Psoas muscle (tissue), 8 donors: ENCODE results near the gene PRAMEF1. TPM values are rescaled to one million over a fixed set of nuclear protein-coding genes. Genes with fewer than 3 reads are reported as not detected.
A peak's percentile ranks its signal among the peaks of the same experiment; 100 is the strongest.
"Not testable (repeated sequence)": the region's sequence is repeated elsewhere in the genome, so short reads cannot be mapped to it uniquely, and the experiment has no call there.

Experiments used
- ATAC-seq, 4 donors: fragments of 200-7000 bp; cut with Tn5 transposase; one replicate each; pipeline ENCODE4 v1.9.1; 2020; ENCODE audit warnings: moderate library complexity in 3 of 4, mild to moderate bottlenecking in 2 of 4
- DNase-seq, 2 donors: peaks; one replicate each; pipeline ENCODE4 v3.0.0-alpha.2; 2020
- H3K27ac ChIP-seq: fragments of 200-600 bp; one replicate; pipeline ENCODE4 v1.8.0; 2022
- H3K27me3 ChIP-seq, 3 donors: fragments of 200-600 bp in 1 of 3; one replicate each; pipeline versions ENCODE4 v1.6.1 to v1.8.0; 2013 to 2022; ENCODE audit warnings: low read length in 2 of 3, mild to moderate bottlenecking in 2 of 3, moderate library complexity in 1 of 3; ENCODE audit not compliant: insufficient read depth in 3 of 3
- H3K36me3 ChIP-seq, 2 donors: fragments of 200-600 bp in 1 of 2; one replicate each; pipeline versions ENCODE4 v1.6.1 to v1.8.0; 2013 to 2022; ENCODE audit warnings: low read depth in 1 of 2, mild to moderate bottlenecking in 1 of 2, moderate library complexity in 1 of 2; ENCODE audit not compliant: insufficient read depth in 1 of 2
- H3K4me1 ChIP-seq: fragments of 200-600 bp; one replicate; pipeline ENCODE4 v1.8.0; 2022
- H3K4me3 ChIP-seq: fragments of 200-600 bp; one replicate; pipeline ENCODE4 v1.8.0; 2022; ENCODE audit warnings: mild to moderate bottlenecking
- H3K9me3 ChIP-seq: fragments of 200-600 bp; one replicate; pipeline ENCODE4 v1.8.0; 2022
- whole genome bisulfite sequencing, 3 donors: extraction: QIAGEN DNeasy Blood & Tissue Kit; methylation state at CpG; one replicate each; pipeline versions ENCODE4 v1.1.6 to v1.1.7; 2013; 5-methylcytosine and 5-hydroxymethylcytosine counted together
- intact Hi-C, 2 donors: fragments of 100-400 bp; cut with DNase I; formaldehyde crosslinking; loops; one replicate each; pipeline versions ENCODE4 v1.11.0 to v1.14.2; 2022
- long read RNA-seq, 2 donors: library from polyadenylated mRNA; unstranded; transcript quantifications; one replicate each; pipeline ENCODE4 v2.0.0, GENCODE V29; 2021
- polyA plus RNA-seq, 3 donors: library from polyadenylated mRNA; stranded (reverse); fragments of 200-250 nt; gene quantifications; one replicate each; pipeline ENCODE4 v1.2.3, GENCODE V29; 2013
- total RNA-seq, 4 donors: library from RNA; stranded (reverse); fragmentation: NEBNext Ultra II Directional in 2 of 4; extraction: Animal tissue kit (Norgen Biotek cat#: 25700) in 2 of 4; gene quantifications; one replicate each; pipeline versions ENCODE4 v1.2.1 to v1.2.4, GENCODE V29; 2021 to 2023
- TF ChIP-seq, protein P1 (sequence below): fragments of 200-600 bp; IDR thresholded peaks from one replicate; pipeline ENCODE4 v1.8.0; 2022; ENCODE audit warnings: antibody characterized with exemption
- donor health status: healthy with polysubstance abuse.
- donor health status: DM: no; HTN: no; CAD: no; lungs with moderate emphysema.
- donor health status: Bipolar disorder and iron deficiency.
- donor health status: healthy.
- donor health status: DM: yes; HTN: yes; CAD: no.
- donor health status: DM: no; HTN: no; CAD: no.
- donor health status: DM: no; HTN: no; CAD: no.
- donor health status: DM: yes; HTN: yes; CAD: no.

PRAMEF1 gene, protein sequence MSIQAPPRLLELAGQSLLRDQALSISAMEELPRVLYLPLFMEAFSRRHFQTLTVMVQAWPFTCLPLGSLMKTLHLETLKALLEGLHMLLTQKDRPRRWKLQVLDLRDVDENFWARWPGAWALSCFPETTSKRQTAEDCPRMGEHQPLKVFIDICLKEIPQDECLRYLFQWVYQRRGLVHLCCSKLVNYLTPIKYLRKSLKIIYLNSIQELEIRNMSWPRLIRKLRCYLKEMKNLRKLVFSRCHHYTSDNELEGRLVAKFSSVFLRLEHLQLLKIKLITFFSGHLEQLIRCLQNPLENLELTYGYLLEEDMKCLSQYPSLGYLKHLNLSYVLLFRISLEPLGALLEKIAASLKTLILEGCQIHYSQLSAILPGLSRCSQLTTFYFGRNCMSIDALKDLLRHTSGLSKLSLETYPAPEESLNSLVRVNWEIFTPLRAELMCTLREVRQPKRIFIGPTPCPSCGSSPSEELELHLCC
- not detected for total RNA-seq
- polyA plus RNA-seq: not detected
- long read RNA-seq, donor 1: 0 reads
- long read RNA-seq, donor 2: 0 reads

DNA sequence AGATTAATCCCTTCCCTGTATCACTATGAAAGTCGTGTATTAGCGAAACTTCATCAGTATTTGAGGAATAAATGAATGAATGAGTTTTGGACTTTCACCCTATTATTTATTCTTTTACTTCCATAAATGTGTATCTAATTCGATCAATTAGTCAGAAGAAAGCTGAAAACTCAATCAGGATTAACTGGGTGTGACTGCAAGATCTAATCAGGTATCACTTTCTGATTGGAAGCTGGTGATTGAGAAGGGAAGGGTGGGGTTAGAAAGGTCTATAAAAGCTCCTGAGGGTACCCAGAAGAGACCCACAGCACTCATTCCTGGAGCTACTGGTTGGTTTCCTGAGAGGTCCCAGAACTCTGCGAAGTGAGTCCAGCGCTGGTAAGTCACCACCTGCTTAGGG is at the start of gene PRAMEF1:
PRAMEF1 (plus strand) TSS at position 301 of the 400 bp plus-strand sequence. CDS start 1,831 bp downstream, outside the sequence.
- H3K27me3 ChIP-seq, H3K9me3 ChIP-seq, DNase-seq, H3K27ac ChIP-seq, H3K4me3 ChIP-seq, H3K4me1 ChIP-seq, ATAC-seq, intact Hi-C loops, H3K36me3 ChIP-seq: not testable (repeated sequence)
- 71 to 90% (median 77%) methylated on average over 4 to 5 of the region's 5 CpGs for WGBS, 3 donors

DNA sequence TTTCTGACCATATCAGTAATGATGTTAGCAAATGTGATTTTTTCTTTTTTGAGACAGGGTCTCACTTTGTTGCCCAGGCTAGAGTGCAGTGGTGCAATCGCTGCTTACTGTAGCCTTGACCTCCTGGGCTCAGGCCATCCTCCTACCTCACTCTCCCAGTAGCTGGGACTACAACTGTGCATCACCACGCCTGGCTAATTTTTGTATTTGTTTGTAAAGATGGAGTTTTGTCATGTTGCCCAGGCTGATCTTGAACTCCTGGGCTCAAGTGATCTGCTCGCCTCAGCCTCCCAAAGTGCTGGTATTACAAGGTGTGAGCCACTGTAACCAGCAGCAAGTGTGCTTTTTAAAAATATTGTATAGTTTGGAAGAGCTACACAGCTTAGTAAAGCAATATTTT is 49.3 kb upstream of the PRAMEF1 start:
- H3K36me3 ChIP-seq: no peaks in the 10 kb centered on the region
- ATAC-seq (no peak), DNase-seq (no peak)
- 71 to 85% (median 78%) methylated on average over 3 of the region's 3 CpGs for WGBS, 3 donors
- intact Hi-C loops: no loop called here
- H3K4me1 ChIP-seq: no peaks in the 10 kb centered on the region
- no peaks in the 10 kb centered on the region for H3K9me3 ChIP-seq
- peaks cover 0 to 5% (median 0%) of the 10 kb centered on the region in 3 donors for H3K27me3 ChIP-seq
- no peak overlapping the region for H3K4me3 ChIP-seq
- H3K27ac ChIP-seq: no peak overlapping the region
- TF ChIP-seq, protein P1, sequence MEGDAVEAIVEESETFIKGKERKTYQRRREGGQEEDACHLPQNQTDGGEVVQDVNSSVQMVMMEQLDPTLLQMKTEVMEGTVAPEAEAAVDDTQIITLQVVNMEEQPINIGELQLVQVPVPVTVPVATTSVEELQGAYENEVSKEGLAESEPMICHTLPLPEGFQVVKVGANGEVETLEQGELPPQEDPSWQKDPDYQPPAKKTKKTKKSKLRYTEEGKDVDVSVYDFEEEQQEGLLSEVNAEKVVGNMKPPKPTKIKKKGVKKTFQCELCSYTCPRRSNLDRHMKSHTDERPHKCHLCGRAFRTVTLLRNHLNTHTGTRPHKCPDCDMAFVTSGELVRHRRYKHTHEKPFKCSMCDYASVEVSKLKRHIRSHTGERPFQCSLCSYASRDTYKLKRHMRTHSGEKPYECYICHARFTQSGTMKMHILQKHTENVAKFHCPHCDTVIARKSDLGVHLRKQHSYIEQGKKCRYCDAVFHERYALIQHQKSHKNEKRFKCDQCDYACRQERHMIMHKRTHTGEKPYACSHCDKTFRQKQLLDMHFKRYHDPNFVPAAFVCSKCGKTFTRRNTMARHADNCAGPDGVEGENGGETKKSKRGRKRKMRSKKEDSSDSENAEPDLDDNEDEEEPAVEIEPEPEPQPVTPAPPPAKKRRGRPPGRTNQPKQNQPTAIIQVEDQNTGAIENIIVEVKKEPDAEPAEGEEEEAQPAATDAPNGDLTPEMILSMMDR: no peak

DNA sequence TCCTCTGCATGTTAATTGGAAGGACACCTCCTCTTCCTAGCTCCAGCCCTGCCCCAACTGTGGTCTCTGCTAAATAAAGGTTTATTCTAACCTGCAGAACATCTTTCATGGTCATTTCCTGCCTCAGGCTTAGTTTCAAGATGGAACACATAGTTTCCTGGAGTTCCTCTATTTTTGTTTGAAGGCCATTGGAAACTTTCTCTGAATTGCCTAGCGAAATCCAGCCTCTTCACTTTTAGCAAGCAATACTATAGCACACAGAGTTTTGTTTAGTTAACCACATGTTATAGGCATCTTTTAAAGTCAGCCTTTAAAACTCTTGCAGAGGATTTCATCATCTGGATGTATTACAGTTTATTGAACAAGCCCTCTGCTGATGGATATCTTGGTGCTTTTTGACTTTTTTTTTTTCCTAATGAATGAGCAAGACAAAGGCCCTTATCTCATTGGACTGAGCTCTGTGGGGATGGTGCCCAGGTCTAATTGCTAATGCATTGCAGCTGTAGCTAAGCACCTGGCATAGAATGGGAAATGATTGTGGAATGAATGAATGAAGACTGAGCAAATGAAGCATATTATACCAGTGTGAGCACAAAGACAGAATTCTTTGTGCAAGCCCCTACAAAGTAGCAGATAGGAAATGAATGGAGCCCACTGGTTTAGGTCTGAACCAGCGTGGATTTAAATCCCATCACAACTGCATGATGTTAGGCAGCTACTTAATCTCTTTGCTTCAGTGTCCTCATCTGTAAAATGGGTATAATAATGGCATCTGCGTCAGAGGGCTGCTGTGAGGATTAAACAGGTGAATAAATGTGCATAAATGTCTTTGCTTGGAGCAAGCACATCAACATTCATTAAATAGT is 45.8 kb upstream of the PRAMEF1 start:
- H3K27me3 ChIP-seq: peaks cover 0 to 4% (median 0%) of the 10 kb centered on the region in 3 donors
- TF ChIP-seq, protein P1: no peak
- WGBS, 3 donors: 70 to 81% (median 80%) methylated on average over 3 of the region's 3 CpGs

DNA sequence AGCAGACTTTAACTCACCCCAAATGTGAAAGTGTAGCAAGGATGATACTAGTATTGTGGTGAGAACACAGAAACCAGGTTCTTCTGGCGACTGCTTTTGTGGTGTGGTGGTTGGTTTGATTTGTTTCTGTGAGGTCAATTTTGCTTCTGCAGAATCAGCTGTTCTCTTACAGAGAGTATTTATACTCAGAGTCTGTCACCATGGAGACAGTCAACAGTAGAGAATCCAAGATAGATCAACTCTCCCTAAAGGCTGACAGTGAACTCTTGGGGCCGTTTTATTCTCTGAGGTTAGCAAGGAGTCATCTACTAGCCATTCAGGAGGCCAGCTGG is 45.2 kb upstream of the PRAMEF1 start, which contains the start of gene CFAP107:
CFAP107 (plus strand) TSS at position 209 of the 332 bp plus-strand sequence. CDS start 231 bp downstream, outside the sequence.
- H3K27me3 ChIP-seq: peaks cover 0 to 6% (median 0%) of the 10 kb centered on the region in 3 donors
- no peaks in the 10 kb centered on the region for H3K36me3 ChIP-seq
- DNase-seq: no peak
- TF ChIP-seq, protein P1: no peak
- no peak within 1 kb of the TSS for H3K4me3 ChIP-seq
- H3K9me3 ChIP-seq: peaks cover 21% of the 10 kb centered on the region
- intact Hi-C loops: no loop called here
- ATAC-seq: peak in 1 of 4 donors; percentile 72
- H3K27ac ChIP-seq: no peak within 1 kb of the TSS
- 10 to 30% (median 19%) methylated on average over 2 of the region's 2 CpGs for WGBS, 3 donors
- H3K4me1 ChIP-seq: no peaks in the 10 kb centered on the region

More for the DNA sequence above, 45.8 kb upstream of the PRAMEF1 start:
- H3K36me3 ChIP-seq: no peaks in the 10 kb centered on the region
- no peak overlapping the region for H3K4me3 ChIP-seq
- DNase-seq (no peak), ATAC-seq (no peak)
- peaks cover 21% of the 10 kb centered on the region for H3K9me3 ChIP-seq
- intact Hi-C loops: no loop called here
- no peaks in the 10 kb centered on the region for H3K4me1 ChIP-seq
- H3K27ac ChIP-seq: no peak overlapping the region
